H9 (cell line): ENCODE measurements around the gene ITGB3. TPM values are rescaled to one million over a fixed set of nuclear protein-coding genes. Genes with fewer than 3 reads are reported as not detected.

Source experiments
- DNase-seq: peaks from one replicate; pipeline ENCODE4 v3.0.0-alpha.2; 2017
- H2AFZ ChIP-seq: one replicate; pipeline ENCODE4 v1.6.1; 2013; ENCODE audit warnings: mild to moderate bottlenecking, low read length, control low read depth, moderate library complexity
- H2AK5ac ChIP-seq: 2 replicates; pipeline ENCODE4 v1.6.1; 2013; ENCODE audit warnings: low read length, control low read depth, mixed read lengths; ENCODE audit not compliant: insufficient read length
- H2BK120ac ChIP-seq: one replicate; pipeline ENCODE4 v1.6.1; 2013; ENCODE audit warnings: low read depth, mild to moderate bottlenecking, low read length, control low read depth, inconsistent platforms; ENCODE audit not compliant: poor library complexity, severe bottlenecking
- H2BK12ac ChIP-seq: 2 replicates; pipeline ENCODE4 v1.6.1; 2013; ENCODE audit warnings: low read length, control low read depth, mixed read lengths, low read depth; ENCODE audit not compliant: insufficient read length
- H2BK15ac ChIP-seq: 2 replicates; pipeline ENCODE4 v1.6.1; 2013; ENCODE audit warnings: low read depth, low read length, control low read depth
- H2BK20ac ChIP-seq: one replicate; pipeline ENCODE4 v1.6.1; 2013; ENCODE audit warnings: low read depth, mild to moderate bottlenecking, low read length, control low read depth, inconsistent platforms; ENCODE audit not compliant: poor library complexity, severe bottlenecking
- H2BK5ac ChIP-seq: 2 replicates; pipeline ENCODE4 v1.6.1; 2013; ENCODE audit warnings: low read length, control low read depth, mixed read lengths; ENCODE audit not compliant: insufficient read length
- H3K14ac ChIP-seq: 2 replicates; pipeline ENCODE4 v1.6.1; 2013; ENCODE audit warnings: low read length, control low read depth; ENCODE audit not compliant: insufficient read depth
- H3K18ac ChIP-seq: 2 replicates; pipeline ENCODE4 v1.6.1; 2013; ENCODE audit warnings: low read depth, mild to moderate bottlenecking, mixed read lengths, low read length, control low read depth; ENCODE audit not compliant: insufficient read length
- H3K23ac ChIP-seq: 2 replicates; pipeline ENCODE4 v1.6.1; 2013; ENCODE audit warnings: low read length, control low read depth, mixed read lengths, low read depth; ENCODE audit not compliant: insufficient read length
- H3K23me2 ChIP-seq: 2 replicates; pipeline ENCODE4 v1.6.1; 2013; ENCODE audit warnings: low read depth, mild to moderate bottlenecking, mixed read lengths, low read length, control low read depth; ENCODE audit not compliant: insufficient read length, poor library complexity, severe bottlenecking
- H3K27ac ChIP-seq: 2 replicates; pipeline ENCODE4 v1.5.1; 2013; ENCODE audit warnings: low read length, control low read depth, mixed read lengths, low read depth; ENCODE audit not compliant: insufficient read length
- H3K27me3 ChIP-seq: 2 replicates; pipeline ENCODE4 v1.6.1; 2013; ENCODE audit warnings: low read length, control low read depth, inconsistent platforms; ENCODE audit not compliant: insufficient read depth
- H3K4ac ChIP-seq: 2 replicates; pipeline ENCODE4 v1.6.1; 2013; ENCODE audit warnings: low read depth, mild to moderate bottlenecking, control low read depth, inconsistent platforms, low read length, moderate library complexity
- H3K4me1 ChIP-seq: 2 replicates; pipeline ENCODE4 v1.6.1; 2013; ENCODE audit warnings: low read length, control low read depth, inconsistent platforms; ENCODE audit not compliant: insufficient read depth
- H3K4me2 ChIP-seq: 2 replicates; pipeline ENCODE4 v1.6.1; 2013; ENCODE audit warnings: low read length, control low read depth, mixed read lengths; ENCODE audit not compliant: insufficient read length, insufficient read depth
- H3K56ac ChIP-seq: 2 replicates; pipeline ENCODE4 v1.6.1; 2013; ENCODE audit warnings: low read depth, mild to moderate bottlenecking, mixed read lengths, low read length, control low read depth; ENCODE audit not compliant: insufficient read length
- H3K79me1 ChIP-seq: 2 replicates; pipeline ENCODE4 v1.6.1; 2013; ENCODE audit warnings: low read depth, mild to moderate bottlenecking, moderate library complexity, low read length, control low read depth, inconsistent platforms; ENCODE audit not compliant: insufficient read depth, poor library complexity, severe bottlenecking
- H3K79me2 ChIP-seq: 2 replicates; pipeline ENCODE4 v1.6.1; 2013; ENCODE audit warnings: low read length, control low read depth, inconsistent platforms; ENCODE audit not compliant: insufficient read depth
- H3K9ac ChIP-seq: 2 replicates; pipeline ENCODE4 v1.6.1; 2013; ENCODE audit warnings: low read length, control low read depth, mixed read lengths; ENCODE audit not compliant: insufficient read length; ENCODE audit errors: extremely low read depth
- H3K9me3 ChIP-seq: one replicate; pipeline ENCODE4 v1.6.1; 2013; ENCODE audit warnings: low read depth, low read length, inconsistent platforms; ENCODE audit not compliant: control insufficient read depth
- H3T11ph ChIP-seq: one replicate; pipeline ENCODE4 v1.6.1; 2013; ENCODE audit warnings: mild to moderate bottlenecking, low read length, control low read depth, inconsistent platforms
- H4K20me1 ChIP-seq: one replicate; pipeline ENCODE4 v1.6.1; 2013; ENCODE audit not compliant: control insufficient read depth, insufficient read length, insufficient read depth
- H4K5ac ChIP-seq: 2 replicates; pipeline ENCODE4 v1.6.1; 2013; ENCODE audit warnings: low read depth, mild to moderate bottlenecking, mixed read lengths, low read length, control low read depth; ENCODE audit not compliant: insufficient read length
- H4K8ac ChIP-seq: replicated peaks from 2 replicates; pipeline ENCODE4 v1.6.1; 2013; ENCODE audit warnings: low read length, control low read depth, mixed read lengths, low read depth; ENCODE audit not compliant: insufficient read length
- H4K91ac ChIP-seq: 2 replicates; pipeline ENCODE4 v1.6.1; 2013; ENCODE audit warnings: low read depth, mild to moderate bottlenecking, moderate library complexity, mixed read lengths, low read length, control low read depth; ENCODE audit not compliant: insufficient read length
- H3K27ac Mint-ChIP-seq, 3 experiments: 2 replicates in 2 of 3; 3 replicates in 1 of 3; pipeline ENCODE4 v1.8.0; 2020 to 2021; ENCODE audit warnings: mixed read lengths in 3 of 3, mild to moderate bottlenecking in 1 of 3, moderate library complexity in 1 of 3
- H3K27me3 Mint-ChIP-seq: 2 replicates; pipeline ENCODE4 v1.8.0; 2021; ENCODE audit warnings: low read depth, mild to moderate bottlenecking, moderate library complexity, mixed read lengths
- H3K36me3 Mint-ChIP-seq, 3 experiments: 2 replicates in 2 of 3; 3 replicates in 1 of 3; pipeline ENCODE4 v1.8.0; 2020 to 2021; ENCODE audit warnings: low read depth in 3 of 3, mixed read lengths in 3 of 3; ENCODE audit not compliant: insufficient read depth in 1 of 3
- H3K4me1 Mint-ChIP-seq, 2 experiments: 2 replicates each; pipeline ENCODE4 v1.8.0; 2020; ENCODE audit warnings: mixed read lengths in 2 of 2
- H3K4me3 Mint-ChIP-seq, 2 experiments: 2 replicates in 1 of 2; 3 replicates in 1 of 2; pipeline ENCODE4 v1.8.0; 2020 to 2021; ENCODE audit warnings: mild to moderate bottlenecking in 2 of 2, mixed read lengths in 2 of 2, moderate library complexity in 1 of 2
- H3K9me3 Mint-ChIP-seq, 2 experiments: 2 replicates in 1 of 2; 3 replicates in 1 of 2; pipeline ENCODE4 v1.8.0; 2020; ENCODE audit warnings: mild to moderate bottlenecking in 2 of 2, mixed read lengths in 2 of 2, moderate library complexity in 1 of 2
- total RNA-seq: library from RNA; stranded (reverse); gene quantifications from 2 replicates; pipeline ENCODE4 v1.2.1, GENCODE V29; 2021
- TF ChIP-seq, protein P1 (sequence below): fragments of 200-600 bp; sonication (generic); conservative IDR thresholded peaks from 3 replicates; pipeline ENCODE4 v1.8.0; 2021; ENCODE audit warnings: antibody characterized with exemption, mild to moderate bottlenecking

The ITGB3 gene
- total RNA-seq, 1 experiment from 2014 or later = not detected

DNA sequence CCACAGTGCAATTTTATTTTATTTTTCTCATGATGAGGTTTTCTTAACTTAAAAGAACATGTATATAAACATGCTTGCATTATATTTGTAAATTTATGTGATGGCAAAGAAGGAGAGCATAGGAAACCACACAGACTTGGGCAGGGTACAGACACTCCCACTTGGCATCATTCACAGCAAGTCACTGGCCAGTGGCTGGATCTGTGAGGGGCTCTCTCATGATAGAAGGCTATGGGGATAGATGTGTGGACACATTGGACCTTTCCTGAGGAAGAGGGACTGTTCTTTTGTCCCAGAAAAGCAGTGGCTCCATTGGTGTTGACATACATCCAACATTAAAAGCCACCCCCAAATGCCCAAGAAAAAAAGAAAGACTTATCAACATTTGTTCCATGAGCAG, 57.8 kb downstream of the ITGB3 start:
- Mint-ChIP-seq H3K36me3 (no peaks in the 10 kb centered on the region), H3K27me3 (no peaks in the 10 kb centered on the region), H3K4me3 (no peak overlapping the region), H3K9me3 (no peaks in the 10 kb centered on the region; a peak in 1 of 5 replicates), H3K4me1 (peaks cover 9 to 12% of the 10 kb centered on the region in 2 experiments), H3K27ac (no peak overlapping the region; a peak in 1 of 7 replicates)
- H3K9ac ChIP-seq = no peak overlapping the region
- H3K18ac ChIP-seq = no peak overlapping the region
- H4K20me1 ChIP-seq = no peaks in the 10 kb centered on the region
- no peak overlapping the region for H3K4me2 ChIP-seq
- H3K14ac ChIP-seq = no peak overlapping the region
- no peaks in the 10 kb centered on the region for H3K23me2 ChIP-seq
- H4K8ac ChIP-seq = no peak overlapping the region
- no peak overlapping the region for H3K56ac ChIP-seq
- no peak overlapping the region for H3K23ac ChIP-seq
- no peak for DNase-seq
- H2BK12ac ChIP-seq = no peak overlapping the region
- no peak overlapping the region for H2BK120ac ChIP-seq
- no peak overlapping the region for H4K91ac ChIP-seq
- TF ChIP-seq, protein P1, sequence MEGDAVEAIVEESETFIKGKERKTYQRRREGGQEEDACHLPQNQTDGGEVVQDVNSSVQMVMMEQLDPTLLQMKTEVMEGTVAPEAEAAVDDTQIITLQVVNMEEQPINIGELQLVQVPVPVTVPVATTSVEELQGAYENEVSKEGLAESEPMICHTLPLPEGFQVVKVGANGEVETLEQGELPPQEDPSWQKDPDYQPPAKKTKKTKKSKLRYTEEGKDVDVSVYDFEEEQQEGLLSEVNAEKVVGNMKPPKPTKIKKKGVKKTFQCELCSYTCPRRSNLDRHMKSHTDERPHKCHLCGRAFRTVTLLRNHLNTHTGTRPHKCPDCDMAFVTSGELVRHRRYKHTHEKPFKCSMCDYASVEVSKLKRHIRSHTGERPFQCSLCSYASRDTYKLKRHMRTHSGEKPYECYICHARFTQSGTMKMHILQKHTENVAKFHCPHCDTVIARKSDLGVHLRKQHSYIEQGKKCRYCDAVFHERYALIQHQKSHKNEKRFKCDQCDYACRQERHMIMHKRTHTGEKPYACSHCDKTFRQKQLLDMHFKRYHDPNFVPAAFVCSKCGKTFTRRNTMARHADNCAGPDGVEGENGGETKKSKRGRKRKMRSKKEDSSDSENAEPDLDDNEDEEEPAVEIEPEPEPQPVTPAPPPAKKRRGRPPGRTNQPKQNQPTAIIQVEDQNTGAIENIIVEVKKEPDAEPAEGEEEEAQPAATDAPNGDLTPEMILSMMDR = no peak
- H2BK20ac ChIP-seq = no peak overlapping the region
- H3K9me3 ChIP-seq = no peaks in the 10 kb centered on the region
- no peak overlapping the region for H2BK5ac ChIP-seq
- H4K5ac ChIP-seq = no peak overlapping the region
- no peak overlapping the region for H2BK15ac ChIP-seq
- H3T11ph ChIP-seq = no peak overlapping the region
- no peak overlapping the region for H2AK5ac ChIP-seq
- H3K27me3 ChIP-seq = no peaks in the 10 kb centered on the region
- no peaks in the 10 kb centered on the region for H3K79me2 ChIP-seq
- H3K4ac ChIP-seq = no peak overlapping the region
- no peak overlapping the region for H2AFZ ChIP-seq
- no peak overlapping the region for H3K27ac ChIP-seq
- H3K4me1 ChIP-seq = 0 out of 2 replicates have a peak, but pooled peaks cover 2% of the 10 kb centered on the region
- no peaks in the 10 kb centered on the region for H3K79me1 ChIP-seq
